Measurements from ENCODE around the gene PGLYRP4.

PGLYRP4 gene

GRCh38 chr1:153361480-153362109 is 13.0 kb upstream of the PGLYRP4 start:
- H3K4me3 ChIP-seq (ENCODE audit: low read depth, low read length): no peak overlapping the region
- TF ChIP-seq CTCF (IDR thresholded peaks at IDR 0.05; ENCODE audit: low read depth, low read length, missing control alignments): no peak
- no peak for DNase-seq (ENCODE audit: low read depth)

GRCh38 chr1:153360592-153361479 is 12.2 kb upstream of the PGLYRP4 start:
- no peak for DNase-seq (ENCODE audit: low read depth)
- TF ChIP-seq CTCF (IDR thresholded peaks at IDR 0.05; ENCODE audit: low read depth, low read length, missing control alignments): no peak
- no peak overlapping the region for H3K4me3 ChIP-seq (ENCODE audit: low read depth, low read length)

GRCh38 chr1:153360190-153360589 is 11.5 kb upstream of the PGLYRP4 start:
- H3K4me3 ChIP-seq (ENCODE audit: low read depth, low read length): no peak overlapping the region
- DNase-seq (ENCODE audit: low read depth): no peak
- no peak for TF ChIP-seq CTCF (IDR thresholded peaks at IDR 0.05; ENCODE audit: low read depth, low read length, missing control alignments)

GRCh38 chr1:153359241-153359640 is 10.6 kb upstream of the PGLYRP4 start:
- H3K4me3 ChIP-seq (ENCODE audit: low read depth, low read length): no peak overlapping the region
- TF ChIP-seq CTCF (IDR thresholded peaks at IDR 0.05; ENCODE audit: low read depth, low read length, missing control alignments): no peak
- no peak for DNase-seq (ENCODE audit: low read depth)

- no peak for DNase-seq (ENCODE audit: low read depth)
- TF ChIP-seq CTCF (IDR thresholded peaks at IDR 0.05; ENCODE audit: low read depth, low read length, missing control alignments): no peak
- no peak overlapping the region for H3K4me3 ChIP-seq (ENCODE audit: low read depth, low read length)
Observed at GRCh38 chr1:153358691-153358975, 10.0 kb upstream of the PGLYRP4 start.

GRCh38 chr1:153357853-153358690 is 9.4 kb upstream of the PGLYRP4 start, which contains the start of gene S100A9:
S100A9 (plus strand) TSS chr1:153357854; CDS start chr1:153358284, 430 bp downstream.
- no peak for TF ChIP-seq CTCF (IDR thresholded peaks at IDR 0.05; ENCODE audit: low read depth, low read length, missing control alignments)
- H3K4me3 ChIP-seq (ENCODE audit: low read depth, low read length): no peak within 1 kb of the TSS
- DNase-seq (ENCODE audit: low read depth): no peak
